K562 (cell line): ENCODE measurements around the gene ULK3. TPM values are rescaled to one million over a fixed set of nuclear protein-coding genes. Genes with fewer than 3 reads are reported as not detected.

Experiments used
- ATAC-seq: fragments of 200-7000 bp; cut with Tn5 transposase; 3 replicates; pipeline ENCODE4 v1.9.1; 2020; ENCODE audit warnings: moderate library complexity
- BruUV-seq: library from RNA; stranded (reverse); fragments of 400-500 nt; replicated peaks from 2 replicates; lab custom pipeline; 2021; lab: Mats Ljungman, UMichigan
- CTCF ChIA-PET: fragments of 300-600 bp; formaldehyde crosslinking; extraction: SDS; loops from one replicate; lab custom pipeline; 2021; ENCODE audit warnings: low intra/inter-chr PET ratio; lab: Yijun Ruan, JAX
- POLR2A ChIA-PET: fragments of 300-600, 350-650 bp; sonication (Branson Sonifier 250); formaldehyde crosslinking; extraction: SDS; loops from one replicate; lab custom pipeline; 2021; ENCODE audit warnings: antibody characterized with exemption, inconsistent platforms; lab: Yijun Ruan, JAX
- DNase-seq, 4 experiments: peaks; one replicate each; pipeline versions ENCODE4 v3.0.0 to v3.0.0-alpha.2; 2011 to 2018; ENCODE audit warnings: low spot score in 3 of 4, mixed read lengths in 3 of 4; ENCODE audit errors: extremely low read depth in 1 of 4
- FAIRE-seq: peaks from 2 replicates; lab custom pipeline; 2011; peaks lifted over from hg19 to GRCh38; lab: Jason Lieb, UNC
- H2AFZ ChIP-seq: 2 replicates; pipeline ENCODE4 v1.6.0; 2011; ENCODE audit warnings: low read depth, low read length, control low read depth, inconsistent platforms
- H3K27ac ChIP-seq: fragments of 200-600 bp; 3 replicates; pipeline ENCODE4 v1.8.0; 2011; ENCODE audit warnings: low read depth, mild to moderate bottlenecking, control low read depth, inconsistent platforms, low read length, moderate library complexity, mixed read lengths; ENCODE audit errors: extremely low read depth
- H3K27me3 ChIP-seq, 2 experiments: fragments of 300-600 bp in 1 of 2; 2 replicates in 1 of 2; 3 replicates in 1 of 2; pipeline versions ENCODE4 v1.6.0 to v1.8.0; 2011; ENCODE audit warnings: inconsistent platforms in 2 of 2, low read length in 2 of 2, mild to moderate bottlenecking in 1 of 2, mixed read lengths in 1 of 2, moderate library complexity in 1 of 2; ENCODE audit not compliant: control insufficient read depth in 2 of 2, insufficient read depth in 2 of 2
- H3K36me3 ChIP-seq: fragments of 300-600 bp; 3 replicates; pipeline ENCODE4 v1.8.0; 2011; ENCODE audit warnings: mild to moderate bottlenecking, low read length, inconsistent platforms; ENCODE audit not compliant: control insufficient read depth, insufficient read depth
- H3K4me1 ChIP-seq, 2 experiments: fragments of 200-600 bp in 1 of 2; replicated peaks in 1 of 2; 2 replicates in 1 of 2; 3 replicates in 1 of 2; pipeline versions ENCODE4 v1.5.1 to v1.8.0; 2011; ENCODE audit warnings: inconsistent platforms in 2 of 2, low read length in 2 of 2, mild to moderate bottlenecking in 1 of 2, mixed read lengths in 1 of 2, moderate library complexity in 1 of 2; ENCODE audit not compliant: control insufficient read depth in 2 of 2, insufficient read depth in 2 of 2
- H3K4me2 ChIP-seq: 2 replicates; pipeline ENCODE4 v1.6.1; 2011; ENCODE audit warnings: low read length, control low read depth, inconsistent platforms, mixed read lengths; ENCODE audit not compliant: insufficient read depth
- H3K4me3 ChIP-seq: fragments of 200-600 bp; sonication (generic), shearing (Covaris generic); 2 replicates; pipeline ENCODE4 v1.5.1; 2016; ENCODE audit warnings: control low read depth, inconsistent platforms
- H3K79me2 ChIP-seq: fragments of 200-600 bp; 3 replicates; pipeline ENCODE4 v1.8.0; 2011; ENCODE audit warnings: low read length, inconsistent platforms; ENCODE audit not compliant: control insufficient read depth, insufficient read depth
- H3K9ac ChIP-seq, 2 experiments: 2 replicates each; pipeline versions ENCODE4 v1.6.0 to v1.6.1; 2011; ENCODE audit warnings: low read depth in 2 of 2, low read length in 2 of 2, control low read depth in 1 of 2, inconsistent platforms in 1 of 2, mild to moderate bottlenecking in 1 of 2, mixed read lengths in 1 of 2; ENCODE audit not compliant: insufficient read depth in 1 of 2
- H3K9me1 ChIP-seq: one replicate; pipeline ENCODE4 v1.6.0; 2011; ENCODE audit warnings: inconsistent platforms, mild to moderate bottlenecking, low read length, moderate library complexity; ENCODE audit not compliant: control insufficient read depth, insufficient read depth
- H3K9me3 ChIP-seq: replicated peaks from 2 replicates; pipeline ENCODE4 v1.5.1; 2011; ENCODE audit warnings: low read depth, low read length, inconsistent platforms; ENCODE audit not compliant: control insufficient read depth, insufficient read depth
- H4K20me1 ChIP-seq: replicated peaks from 2 replicates; pipeline ENCODE4 v1.6.1; 2011; ENCODE audit warnings: low read length, inconsistent platforms, mixed read lengths; ENCODE audit not compliant: control insufficient read depth, insufficient read depth
- ADNP ChIP-seq: fragments of 200-800 bp; sonication (Bioruptor generic); IDR thresholded peaks from 2 replicates; pipeline ENCODE4 v1.6.1; 2016; ENCODE audit warnings: missing genetic modification characterization, missing compliant biosample characterization
- ZNF449 ChIP-seq: fragments of 250-450 bp; sonication (Bioruptor Pico); IDR thresholded peaks from 2 replicates; pipeline ENCODE4 v1.8.0; 2022; ENCODE audit warnings: moderate library complexity, mild to moderate bottlenecking, inconsistent platforms
- ZNF707 ChIP-seq: fragments of 250-450 bp; sonication (Bioruptor Pico); conservative IDR thresholded peaks from 2 replicates; pipeline ENCODE4 v1.8.0; 2022; ENCODE audit warnings: inconsistent platforms, mild to moderate bottlenecking, moderate library complexity
- WGBS: fragments of 100-300 bp; shearing (Covaris generic); methylation state at CpG from one replicate; pipeline ENCODE4 v1.1.6; 2016; ENCODE audit warnings: low coverage, mixed read lengths; ENCODE audit not compliant: insufficient coverage; ENCODE audit errors: missing lambda C conversion rate; 5-methylcytosine and 5-hydroxymethylcytosine counted together
- in situ Hi-C: fragments of 300-500 bp; cut with MboI; formaldehyde crosslinking; loops from 4 replicates; pipeline ENCODE4 v1.15.0; 2018; ENCODE audit warnings: inconsistent platforms, mixed read lengths
- intact Hi-C: fragments of 100-400 bp; cut with micrococcal nuclease; formaldehyde crosslinking; loops from 2 replicates; pipeline ENCODE4 v1.14.2; 2022
- polyA plus RNA-seq, 8 experiments: library from polyadenylated mRNA; depleted of rRNA in 4 of 8; stranded (reverse) in 5 of 8; unstranded in 3 of 8; fragments of >200 nt; fragmentation: Nextera tagmentation in 2 of 8; fragmentation: Illumina TruSeq in 1 of 8; extraction: Ambion mirVana in 2 of 8; extraction: Trizol in 1 of 8; gene quantifications; 2 replicates each; pipeline versions ENCODE4 v1.2.1 to v1.2.3, GENCODE V29; 2011 to 2014; ENCODE audit warnings: inconsistent platforms in 1 of 8, missing spikeins in 1 of 8
- total RNA-seq, 7 experiments: library from RNA; depleted of rRNA in 6 of 7; stranded (reverse); fragments of >200 nt in 6 of 7; fragmentation: Illumina TruSeq in 2 of 7; extraction: Trizol in 2 of 7; gene quantifications; 2 replicates each; pipeline versions ENCODE4 v1.2.1 to v1.2.3, GENCODE V29; 2011 to 2021; ENCODE audit warnings: low replicate concordance in 1 of 7

The ULK3 gene
- total and polyA plus RNA-seq, 9 of the 15 experiments (the other 6 are each of a cell fraction or from before 2014, with no cell fraction given) = 0.68 to 68.0 (median 34.9) TPM

- Histone ChIP-seq H2AFZ (no peak overlapping the region), H3K9me1 (peaks cover 11% of the 10 kb centered on the region), H3K27me3 (no peaks in the 10 kb centered on the region), H3K4me2 (no peak overlapping the region), H3K36me3 (peaks cover 54% of the 10 kb centered on the region; the same call in 2 of the 3 replicates), H3K9me3 (no peaks in the 10 kb centered on the region), H4K20me1 (peaks cover 4% of the 10 kb centered on the region; the same call in 1 of the 2 replicates), H3K9ac (peak overlapping the region in 1 of 2 experiments; percentile 94; a peak in 2 of 4 replicates), H3K4me1 (peaks cover 19 to 47% of the 10 kb centered on the region in 2 experiments; a peak in 4 of 5 replicates), H3K79me2 (peaks cover 14% of the 10 kb centered on the region; the same call in 2 of the 3 replicates), H3K27ac (peak overlapping the region; percentile 34; the same call in 2 of the 3 replicates), H3K4me3 (no peak overlapping the region)
- no TSS peak for BruUV-seq
- WGBS = 80% methylated on average over 9 of the region's 12 CpGs
- no peak for FAIRE-seq
- intact Hi-C loops = loop anchor here (5.0 kb wide), 3 partner anchors 48 to 143 kb away; partner anchors contain the start of gene MPI
- ChIA-PET CTCF (interaction anchor here (1.7 kb wide), 1 partner anchor 57 kb away, joined by 4 read pairs; no protein-coding TSS in a partner anchor), POLR2A (interaction anchor here (1.1 to 1.9 kb wide), 4 partner anchors 12 to 110 kb away, joined by 3 to 4 read pairs (median 4); no protein-coding TSS in a partner anchor)
- no peak for TF ChIP-seq ZNF449 (CRISPR knock-in tag)
- TF ChIP-seq ZNF707 (CRISPR knock-in tag) = no peak
- no peak for TF ChIP-seq ADNP (tag)
- ATAC-seq = no peak
- no peak for DNase-seq
- in situ Hi-C loops = no loop called here
Observed at GRCh38 chr15:74844319-74845207, 1.6 kb upstream of the ULK3 start.
